Measurements from ENCODE around the gene MRPS15.

DNA sequence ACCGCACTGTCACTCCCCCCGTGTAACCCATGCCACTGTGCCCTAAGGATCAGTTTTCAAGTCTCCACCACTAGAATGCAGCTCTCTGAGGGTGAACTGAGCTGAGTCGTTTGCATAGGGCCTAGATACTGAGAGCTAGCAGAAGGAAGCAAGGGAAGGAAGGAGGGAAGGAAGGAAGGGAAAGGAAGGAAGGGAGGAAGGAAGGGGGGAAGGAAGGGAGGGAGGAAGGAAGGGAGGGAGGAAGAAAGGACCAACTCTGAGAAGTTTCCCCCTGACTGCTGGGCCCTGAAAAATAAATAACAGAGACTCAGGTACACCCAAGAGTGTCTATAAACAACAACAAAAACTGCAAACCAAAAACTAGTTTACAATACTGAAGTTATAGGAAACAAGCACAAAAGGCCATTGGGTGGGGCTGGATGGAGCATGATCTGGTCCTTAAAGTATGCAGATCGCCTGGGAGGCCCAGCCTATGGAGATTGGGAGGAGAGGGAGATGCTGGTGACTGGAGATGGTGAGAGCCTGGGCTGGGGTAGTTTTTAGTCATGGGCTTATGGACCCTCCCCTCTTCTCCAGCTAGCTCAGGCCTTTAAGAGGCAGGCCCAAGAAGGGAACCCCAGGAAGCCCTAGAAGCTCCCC lies 1.7 kb upstream of the MRPS15 start:
- TF ChIP-seq, protein P1, sequence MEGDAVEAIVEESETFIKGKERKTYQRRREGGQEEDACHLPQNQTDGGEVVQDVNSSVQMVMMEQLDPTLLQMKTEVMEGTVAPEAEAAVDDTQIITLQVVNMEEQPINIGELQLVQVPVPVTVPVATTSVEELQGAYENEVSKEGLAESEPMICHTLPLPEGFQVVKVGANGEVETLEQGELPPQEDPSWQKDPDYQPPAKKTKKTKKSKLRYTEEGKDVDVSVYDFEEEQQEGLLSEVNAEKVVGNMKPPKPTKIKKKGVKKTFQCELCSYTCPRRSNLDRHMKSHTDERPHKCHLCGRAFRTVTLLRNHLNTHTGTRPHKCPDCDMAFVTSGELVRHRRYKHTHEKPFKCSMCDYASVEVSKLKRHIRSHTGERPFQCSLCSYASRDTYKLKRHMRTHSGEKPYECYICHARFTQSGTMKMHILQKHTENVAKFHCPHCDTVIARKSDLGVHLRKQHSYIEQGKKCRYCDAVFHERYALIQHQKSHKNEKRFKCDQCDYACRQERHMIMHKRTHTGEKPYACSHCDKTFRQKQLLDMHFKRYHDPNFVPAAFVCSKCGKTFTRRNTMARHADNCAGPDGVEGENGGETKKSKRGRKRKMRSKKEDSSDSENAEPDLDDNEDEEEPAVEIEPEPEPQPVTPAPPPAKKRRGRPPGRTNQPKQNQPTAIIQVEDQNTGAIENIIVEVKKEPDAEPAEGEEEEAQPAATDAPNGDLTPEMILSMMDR (conservative IDR thresholded peaks at IDR 0.05; ENCODE audit: low read length) = no peak
- TF ChIP-seq EZH2phosphoT487 (IDR thresholded peaks at IDR 0.05; ENCODE audit: borderline replicate concordance, low read depth, low read length) = no peak
